ENCODE results near the gene ADGRB3. TPM values are rescaled to one million over a fixed set of nuclear protein-coding genes. Genes with fewer than 3 reads are reported as not detected.

Gene ADGRB3
- total RNA-seq, 1 experiment from 2014 or later, result not detected

DNA sequence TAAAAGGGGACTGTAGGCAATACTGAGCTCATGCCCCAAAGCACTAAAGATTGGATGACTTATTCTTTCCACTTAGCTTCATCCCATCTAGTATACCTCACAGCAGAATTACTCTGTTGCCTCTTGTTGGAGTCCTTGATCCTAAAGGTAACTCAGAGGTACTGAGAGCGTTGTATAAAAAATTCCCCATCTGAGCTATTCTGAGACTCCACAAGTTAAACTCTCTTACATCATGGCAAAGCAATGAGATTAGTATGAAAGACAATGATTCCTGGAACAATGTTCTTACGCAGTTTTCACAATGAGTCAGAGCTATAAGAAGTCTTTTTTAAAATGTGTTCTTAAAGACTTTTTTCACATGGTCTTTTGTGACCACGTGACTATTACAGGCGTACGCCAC lies 370.1 kb downstream of the ADGRB3 start:
- H3K4me2 ChIP-seq (ENCODE audit: low read depth, low read length, poor library complexity, severe bottlenecking), result no peak overlapping the region
- no peaks in the 10 kb centered on the region for H3K36me3 ChIP-seq (ENCODE audit: insufficient read depth, low read length)
- no peak overlapping the region for H3K27ac ChIP-seq (ENCODE audit: low read length)
- no peak overlapping the region for H3K9ac ChIP-seq (ENCODE audit: low read length)
- H3K9me3 ChIP-seq (ENCODE audit: low read length), result no peaks in the 10 kb centered on the region
- H3K27me3 ChIP-seq (ENCODE audit: low read length), result no peaks in the 10 kb centered on the region
- no peak overlapping the region for H3K4me3 ChIP-seq (ENCODE audit: low read length)
- no peak for DNase-seq
- no peaks in the 10 kb centered on the region for H3K4me1 ChIP-seq (ENCODE audit: low read length)
- no peaks in the 10 kb centered on the region for H3K79me2 ChIP-seq (ENCODE audit: low read length)
- no peak overlapping the region for H2AFZ ChIP-seq (ENCODE audit: low read length)
- H3K9me2 ChIP-seq (replicated peaks; ENCODE audit: insufficient read depth, low read length), result no peaks in the 10 kb centered on the region
- no peaks in the 10 kb centered on the region for H4K20me1 ChIP-seq (ENCODE audit: insufficient read depth, low read depth, low read length)

DNA sequence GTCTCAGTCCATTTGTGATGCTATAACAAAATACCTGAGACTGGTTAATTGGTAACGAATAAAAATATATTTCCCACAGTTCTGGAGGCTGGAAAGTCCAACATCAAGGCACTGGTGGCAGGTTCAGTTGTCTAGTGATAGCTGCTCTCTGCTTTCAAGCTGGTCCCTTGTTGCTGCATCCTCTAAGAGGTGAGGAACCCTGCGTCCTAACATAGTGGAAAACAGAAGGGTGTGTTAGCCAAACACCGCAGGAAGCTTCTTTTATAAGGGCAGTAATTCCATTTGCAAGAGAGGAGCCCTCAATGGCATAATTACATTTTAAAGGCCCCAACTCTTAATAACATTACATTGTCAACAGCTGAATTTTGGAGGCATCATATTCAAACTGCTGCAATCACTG lies 372.7 kb downstream of the ADGRB3 start:
- Histone ChIP-seq H3K27me3 (ENCODE audit: low read length) (no peaks in the 10 kb centered on the region), H3K4me2 (ENCODE audit: low read depth, low read length, poor library complexity, severe bottlenecking) (no peak overlapping the region), H3K36me3 (ENCODE audit: insufficient read depth, low read length) (no peaks in the 10 kb centered on the region), H2AFZ (ENCODE audit: low read length) (no peak overlapping the region), H3K9me2 (replicated peaks; ENCODE audit: insufficient read depth, low read length) (no peaks in the 10 kb centered on the region), H3K27ac (ENCODE audit: low read length) (no peak overlapping the region), H3K9me3 (ENCODE audit: low read length) (no peaks in the 10 kb centered on the region), H3K4me3 (ENCODE audit: low read length) (no peak overlapping the region), H3K79me2 (ENCODE audit: low read length) (no peaks in the 10 kb centered on the region), H3K4me1 (ENCODE audit: low read length) (no peaks in the 10 kb centered on the region), H3K9ac (ENCODE audit: low read length) (no peak overlapping the region), H4K20me1 (ENCODE audit: insufficient read depth, low read depth, low read length) (no peaks in the 10 kb centered on the region)
- no peak for DNase-seq

- H3K9ac ChIP-seq (ENCODE audit: low read length), result no peak overlapping the region
- H3K4me1 ChIP-seq (ENCODE audit: low read length), result no peaks in the 10 kb centered on the region
- no peaks in the 10 kb centered on the region for H3K9me2 ChIP-seq (replicated peaks; ENCODE audit: insufficient read depth, low read length)
- H2AFZ ChIP-seq (ENCODE audit: low read length), result no peak overlapping the region
- H3K36me3 ChIP-seq (ENCODE audit: insufficient read depth, low read length), result no peaks in the 10 kb centered on the region
- no peak overlapping the region for H3K4me2 ChIP-seq (ENCODE audit: low read depth, low read length, poor library complexity, severe bottlenecking)
- H3K27ac ChIP-seq (ENCODE audit: low read length), result no peak overlapping the region
- no peak for DNase-seq
- H4K20me1 ChIP-seq (ENCODE audit: insufficient read depth, low read depth, low read length), result no peaks in the 10 kb centered on the region
- no peaks in the 10 kb centered on the region for H3K27me3 ChIP-seq (ENCODE audit: low read length)
- H3K79me2 ChIP-seq (ENCODE audit: low read length), result no peaks in the 10 kb centered on the region
- no peaks in the 10 kb centered on the region for H3K9me3 ChIP-seq (ENCODE audit: low read length)
- no peak overlapping the region for H3K4me3 ChIP-seq (ENCODE audit: low read length)
Observed at GRCh38 chr6:69012211-69012610, 377.1 kb downstream of the ADGRB3 start.

GRCh38 chr6:69012876-69013275 lies 377.8 kb downstream of the ADGRB3 start:
- no peaks in the 10 kb centered on the region for H3K27me3 ChIP-seq (ENCODE audit: low read length)
- no peak overlapping the region for H3K4me2 ChIP-seq (ENCODE audit: low read depth, low read length, poor library complexity, severe bottlenecking)
- no peak overlapping the region for H3K27ac ChIP-seq (ENCODE audit: low read length)
- no peaks in the 10 kb centered on the region for H4K20me1 ChIP-seq (ENCODE audit: insufficient read depth, low read depth, low read length)
- H3K36me3 ChIP-seq (ENCODE audit: insufficient read depth, low read length), result no peaks in the 10 kb centered on the region
- H3K79me2 ChIP-seq (ENCODE audit: low read length), result no peaks in the 10 kb centered on the region
- no peak overlapping the region for H3K4me3 ChIP-seq (ENCODE audit: low read length)
- H2AFZ ChIP-seq (ENCODE audit: low read length), result no peak overlapping the region
- no peak for DNase-seq
- H3K4me1 ChIP-seq (ENCODE audit: low read length), result no peaks in the 10 kb centered on the region
- H3K9ac ChIP-seq (ENCODE audit: low read length), result no peak overlapping the region
- no peaks in the 10 kb centered on the region for H3K9me2 ChIP-seq (replicated peaks; ENCODE audit: insufficient read depth, low read length)
- no peaks in the 10 kb centered on the region for H3K9me3 ChIP-seq (ENCODE audit: low read length)

- Histone ChIP-seq H3K27ac (ENCODE audit: low read length) (no peak overlapping the region), H3K9me2 (replicated peaks; ENCODE audit: insufficient read depth, low read length) (no peaks in the 10 kb centered on the region), H4K20me1 (ENCODE audit: insufficient read depth, low read depth, low read length) (no peaks in the 10 kb centered on the region), H3K79me2 (ENCODE audit: low read length) (no peaks in the 10 kb centered on the region), H3K4me2 (ENCODE audit: low read depth, low read length, poor library complexity, severe bottlenecking) (no peak overlapping the region), H3K4me3 (ENCODE audit: low read length) (no peak overlapping the region), H3K4me1 (ENCODE audit: low read length) (no peaks in the 10 kb centered on the region), H3K9me3 (ENCODE audit: low read length) (no peaks in the 10 kb centered on the region), H3K36me3 (ENCODE audit: insufficient read depth, low read length) (no peaks in the 10 kb centered on the region), H3K9ac (ENCODE audit: low read length) (no peak overlapping the region), H2AFZ (ENCODE audit: low read length) (no peak overlapping the region), H3K27me3 (ENCODE audit: low read length) (no peaks in the 10 kb centered on the region)
- DNase-seq, result no peak
Observed at GRCh38 chr6:69018906-69019305, 383.8 kb downstream of the ADGRB3 start.

GRCh38 chr6:69019832-69020231 lies 384.8 kb downstream of the ADGRB3 start:
- Histone ChIP-seq H2AFZ (ENCODE audit: low read length) (no peak overlapping the region), H3K4me2 (ENCODE audit: low read depth, low read length, poor library complexity, severe bottlenecking) (no peak overlapping the region), H3K9me3 (ENCODE audit: low read length) (no peaks in the 10 kb centered on the region), H4K20me1 (ENCODE audit: insufficient read depth, low read depth, low read length) (no peaks in the 10 kb centered on the region), H3K36me3 (ENCODE audit: insufficient read depth, low read length) (no peaks in the 10 kb centered on the region), H3K4me1 (ENCODE audit: low read length) (no peaks in the 10 kb centered on the region), H3K27ac (ENCODE audit: low read length) (no peak overlapping the region), H3K27me3 (ENCODE audit: low read length) (no peaks in the 10 kb centered on the region), H3K9ac (ENCODE audit: low read length) (no peak overlapping the region), H3K79me2 (ENCODE audit: low read length) (no peaks in the 10 kb centered on the region), H3K9me2 (replicated peaks; ENCODE audit: insufficient read depth, low read length) (no peaks in the 10 kb centered on the region), H3K4me3 (ENCODE audit: low read length) (no peak overlapping the region)
- no peak for DNase-seq

- no peak overlapping the region for H3K9ac ChIP-seq (ENCODE audit: low read length)
- no peaks in the 10 kb centered on the region for H3K36me3 ChIP-seq (ENCODE audit: insufficient read depth, low read length)
- H4K20me1 ChIP-seq (ENCODE audit: insufficient read depth, low read depth, low read length), result no peaks in the 10 kb centered on the region
- H3K4me3 ChIP-seq (ENCODE audit: low read length), result no peak overlapping the region
- H2AFZ ChIP-seq (ENCODE audit: low read length), result no peak overlapping the region
- no peaks in the 10 kb centered on the region for H3K9me2 ChIP-seq (replicated peaks; ENCODE audit: insufficient read depth, low read length)
- no peaks in the 10 kb centered on the region for H3K4me1 ChIP-seq (ENCODE audit: low read length)
- no peak overlapping the region for H3K27ac ChIP-seq (ENCODE audit: low read length)
- no peak overlapping the region for H3K4me2 ChIP-seq (ENCODE audit: low read depth, low read length, poor library complexity, severe bottlenecking)
- no peaks in the 10 kb centered on the region for H3K79me2 ChIP-seq (ENCODE audit: low read length)
- H3K27me3 ChIP-seq (ENCODE audit: low read length), result no peaks in the 10 kb centered on the region
- no peaks in the 10 kb centered on the region for H3K9me3 ChIP-seq (ENCODE audit: low read length)
- DNase-seq, result no peak
Observed at GRCh38 chr6:69022993-69023392, 387.9 kb downstream of the ADGRB3 start.

- Histone ChIP-seq H3K4me3 (ENCODE audit: low read length) (no peak overlapping the region), H4K20me1 (ENCODE audit: insufficient read depth, low read depth, low read length) (no peaks in the 10 kb centered on the region), H3K27ac (ENCODE audit: low read length) (no peak overlapping the region), H3K4me2 (ENCODE audit: low read depth, low read length, poor library complexity, severe bottlenecking) (no peak overlapping the region), H3K27me3 (ENCODE audit: low read length) (no peaks in the 10 kb centered on the region), H3K4me1 (ENCODE audit: low read length) (no peaks in the 10 kb centered on the region), H3K9me2 (replicated peaks; ENCODE audit: insufficient read depth, low read length) (no peaks in the 10 kb centered on the region), H2AFZ (ENCODE audit: low read length) (no peak overlapping the region), H3K36me3 (ENCODE audit: insufficient read depth, low read length) (no peaks in the 10 kb centered on the region), H3K79me2 (ENCODE audit: low read length) (no peaks in the 10 kb centered on the region), H3K9me3 (ENCODE audit: low read length) (no peaks in the 10 kb centered on the region), H3K9ac (ENCODE audit: low read length) (no peak overlapping the region)
- DNase-seq, result no peak
Observed at GRCh38 chr6:69026243-69026642, 391.2 kb downstream of the ADGRB3 start.

GRCh38 chr6:69026715-69027114 lies 391.6 kb downstream of the ADGRB3 start:
- no peak for DNase-seq
- no peaks in the 10 kb centered on the region for H3K27me3 ChIP-seq (ENCODE audit: low read length)
- no peaks in the 10 kb centered on the region for H3K79me2 ChIP-seq (ENCODE audit: low read length)
- no peaks in the 10 kb centered on the region for H3K9me2 ChIP-seq (replicated peaks; ENCODE audit: insufficient read depth, low read length)
- H3K27ac ChIP-seq (ENCODE audit: low read length), result no peak overlapping the region
- no peak overlapping the region for H2AFZ ChIP-seq (ENCODE audit: low read length)
- no peaks in the 10 kb centered on the region for H4K20me1 ChIP-seq (ENCODE audit: insufficient read depth, low read depth, low read length)
- H3K9ac ChIP-seq (ENCODE audit: low read length), result no peak overlapping the region
- no peak overlapping the region for H3K4me3 ChIP-seq (ENCODE audit: low read length)
- H3K4me1 ChIP-seq (ENCODE audit: low read length), result no peaks in the 10 kb centered on the region
- no peak overlapping the region for H3K4me2 ChIP-seq (ENCODE audit: low read depth, low read length, poor library complexity, severe bottlenecking)
- no peaks in the 10 kb centered on the region for H3K36me3 ChIP-seq (ENCODE audit: insufficient read depth, low read length)
- no peaks in the 10 kb centered on the region for H3K9me3 ChIP-seq (ENCODE audit: low read length)
